Neural cell (in vitro differentiated cells): ENCODE measurements around the gene CSRNP2. TPM values are rescaled to one million over a fixed set of nuclear protein-coding genes. Genes with fewer than 3 reads are reported as not detected.

Source experiments
- H2AFZ ChIP-seq: fragments of 200-600, 300-800 bp; sonication (generic), shearing (Covaris generic); 2 replicates; pipeline ENCODE4 v1.6.0; 2014; ENCODE audit warnings: low read depth, mild to moderate bottlenecking, antibody characterized with exemption, low read length, moderate library complexity
- H3F3A ChIP-seq: fragments of 200-600 bp; shearing (Covaris generic); 2 replicates; pipeline ENCODE4 v1.6.1; 2016; ENCODE audit warnings: mild to moderate bottlenecking, moderate library complexity, mixed read lengths, antibody characterized with exemption, low read length; ENCODE audit not compliant: insufficient read depth, poor library complexity, severe bottlenecking
- H3K27ac ChIP-seq: fragments of 200-600, 300-800 bp; sonication (generic), shearing (Covaris generic); 2 replicates; pipeline ENCODE4 v1.5.1; 2014; ENCODE audit warnings: mild to moderate bottlenecking, low read length, moderate library complexity
- H3K27me3 ChIP-seq: fragments of 300-800, 200-600 bp; sonication (generic), shearing (Covaris generic); 2 replicates; pipeline ENCODE4 v1.6.0; 2014; ENCODE audit warnings: mild to moderate bottlenecking, low read depth, low read length, moderate library complexity; ENCODE audit not compliant: insufficient read depth
- H3K36me3 ChIP-seq: fragments of 300-800, 200-600 bp; sonication (generic), shearing (Covaris generic); 2 replicates; pipeline ENCODE4 v1.5.1; 2014; ENCODE audit warnings: mild to moderate bottlenecking, antibody characterized with exemption, low read length, moderate library complexity; ENCODE audit not compliant: insufficient read depth
- H3K4me2 ChIP-seq: fragments of 300-800, 200-600 bp; sonication (generic), shearing (Covaris generic); 2 replicates; pipeline ENCODE4 v1.6.0; 2014; ENCODE audit warnings: mild to moderate bottlenecking, low read length
- H3K4me3 ChIP-seq: fragments of 300-800, 200-600 bp; sonication (generic), shearing (Covaris generic); 2 replicates; pipeline ENCODE4 v1.5.1; 2014; ENCODE audit warnings: mild to moderate bottlenecking, low read length, moderate library complexity
- H3K79me2 ChIP-seq: fragments of 200-600 bp; shearing (Covaris generic); replicated peaks from 2 replicates; pipeline ENCODE4 v1.6.0; 2014; ENCODE audit warnings: mild to moderate bottlenecking, low read length, moderate library complexity; ENCODE audit not compliant: insufficient read depth
- H3K9ac ChIP-seq: fragments of 300-800, 200-600 bp; sonication (generic), shearing (Covaris generic); 2 replicates; pipeline ENCODE4 v1.6.1; 2016; ENCODE audit warnings: mild to moderate bottlenecking, low read length, mixed read lengths
- H3K9me2 ChIP-seq: fragments of 200-600 bp; shearing (Covaris generic); 2 replicates; pipeline ENCODE4 v1.6.1; 2016; ENCODE audit warnings: mild to moderate bottlenecking, low read length, mixed read lengths; ENCODE audit not compliant: insufficient read depth
- H3K9me3 ChIP-seq: fragments of 200-600, 300-800 bp; sonication (generic), shearing (Covaris generic); 2 replicates; pipeline ENCODE4 v1.6.1; 2016; ENCODE audit warnings: mild to moderate bottlenecking, mixed run types, low read length, moderate library complexity, mixed read lengths
- H4K20me1 ChIP-seq: fragments of 200-600 bp; shearing (Covaris generic); 2 replicates; pipeline ENCODE4 v1.6.1; 2016; ENCODE audit warnings: mild to moderate bottlenecking, mixed run types; ENCODE audit not compliant: insufficient read depth
- EP300 ChIP-seq: fragments of 450-650 bp; conservative IDR thresholded peaks from 2 replicates; pipeline ENCODE4 v1.6.1; 2014; ENCODE audit warnings: antibody characterized with exemption, mild to moderate bottlenecking, moderate library complexity; ENCODE audit not compliant: poor library complexity, severe bottlenecking
- EZH2 ChIP-seq: fragments of 200-600, 300-800 bp; shearing (Covaris generic), sonication (generic); IDR thresholded peaks from 2 replicates; pipeline ENCODE4 v1.6.1; 2014; ENCODE audit warnings: antibody characterized with exemption, low read length, borderline replicate concordance, mild to moderate bottlenecking; ENCODE audit not compliant: insufficient read depth, poor library complexity, severe bottlenecking
- MXI1 ChIP-seq: fragments of 450-650 bp; conservative IDR thresholded peaks from 2 replicates; pipeline ENCODE4 v1.6.1; 2014; ENCODE audit warnings: antibody characterized with exemption, mild to moderate bottlenecking; ENCODE audit not compliant: poor library complexity, severe bottlenecking
- POLR2AphosphoS5 ChIP-seq: IDR thresholded peaks from 2 replicates; pipeline ENCODE4 v1.6.1; 2012
- RAD21 ChIP-seq: fragments of 450-650 bp; conservative IDR thresholded peaks from 2 replicates; pipeline ENCODE4 v1.6.1; 2014; ENCODE audit warnings: antibody characterized with exemption, mild to moderate bottlenecking, moderate library complexity
- SMC3 ChIP-seq: fragments of 450-650 bp; conservative IDR thresholded peaks from 2 replicates; pipeline ENCODE4 v1.6.1; 2014; ENCODE audit warnings: antibody characterized with exemption, mild to moderate bottlenecking, moderate library complexity; ENCODE audit not compliant: poor library complexity
- TAF1 ChIP-seq: IDR thresholded peaks from 2 replicates; pipeline ENCODE4 v1.6.1; 2012; ENCODE audit warnings: low read depth
- polyA plus RNA-seq: library from polyadenylated mRNA; depleted of rRNA; stranded (reverse); fragments of >200 nt; gene quantifications from 2 replicates; pipeline ENCODE4 v1.2.3, GENCODE V29; 2014
- TF ChIP-seq, protein P1 (sequence below): IDR thresholded peaks from 2 replicates; pipeline ENCODE4 v1.6.1; 2012; ENCODE audit warnings: borderline replicate concordance
- TF ChIP-seq, protein P2 (sequence below): fragments of 450-650 bp; IDR thresholded peaks from 2 replicates; pipeline ENCODE4 v1.5.1; 2014; ENCODE audit warnings: antibody characterized with exemption, mild to moderate bottlenecking, moderate library complexity; ENCODE audit not compliant: poor library complexity, severe bottlenecking

Gene CSRNP2
- polyA plus RNA-seq, 1 donor from 2014 or later, result 114 TPM

DNA sequence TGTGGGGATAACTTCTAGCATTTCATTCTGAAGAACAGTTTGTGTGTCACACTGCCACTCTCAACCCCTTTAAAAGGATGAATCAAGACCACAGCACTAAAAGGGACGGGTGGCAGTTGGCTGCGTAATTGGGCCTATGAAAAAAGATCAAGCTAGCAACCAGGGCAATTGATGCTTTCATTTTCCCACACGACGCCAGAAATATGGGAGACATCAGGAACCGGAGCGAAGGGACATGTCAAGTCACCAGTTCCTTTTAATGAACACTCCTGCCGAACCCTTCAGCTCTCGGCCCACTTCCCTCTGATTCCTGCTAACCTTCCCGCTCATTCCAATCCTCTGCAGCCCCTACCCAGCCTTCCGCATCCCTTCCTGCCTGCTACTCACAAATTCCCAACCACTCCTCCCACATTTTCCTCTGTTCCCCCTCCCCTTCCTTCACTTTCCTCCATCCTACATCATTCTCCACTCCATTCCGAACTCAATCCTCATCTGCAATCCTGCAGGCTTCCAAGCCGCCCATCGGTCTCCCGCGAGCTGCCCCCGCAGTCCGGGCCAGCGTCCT, 753 bp downstream of the CSRNP2 start:
- H3K79me2 ChIP-seq, result peaks cover 38% of the 10 kb centered on the region
- no peak for TF ChIP-seq SMC3
- TF ChIP-seq, protein P1, sequence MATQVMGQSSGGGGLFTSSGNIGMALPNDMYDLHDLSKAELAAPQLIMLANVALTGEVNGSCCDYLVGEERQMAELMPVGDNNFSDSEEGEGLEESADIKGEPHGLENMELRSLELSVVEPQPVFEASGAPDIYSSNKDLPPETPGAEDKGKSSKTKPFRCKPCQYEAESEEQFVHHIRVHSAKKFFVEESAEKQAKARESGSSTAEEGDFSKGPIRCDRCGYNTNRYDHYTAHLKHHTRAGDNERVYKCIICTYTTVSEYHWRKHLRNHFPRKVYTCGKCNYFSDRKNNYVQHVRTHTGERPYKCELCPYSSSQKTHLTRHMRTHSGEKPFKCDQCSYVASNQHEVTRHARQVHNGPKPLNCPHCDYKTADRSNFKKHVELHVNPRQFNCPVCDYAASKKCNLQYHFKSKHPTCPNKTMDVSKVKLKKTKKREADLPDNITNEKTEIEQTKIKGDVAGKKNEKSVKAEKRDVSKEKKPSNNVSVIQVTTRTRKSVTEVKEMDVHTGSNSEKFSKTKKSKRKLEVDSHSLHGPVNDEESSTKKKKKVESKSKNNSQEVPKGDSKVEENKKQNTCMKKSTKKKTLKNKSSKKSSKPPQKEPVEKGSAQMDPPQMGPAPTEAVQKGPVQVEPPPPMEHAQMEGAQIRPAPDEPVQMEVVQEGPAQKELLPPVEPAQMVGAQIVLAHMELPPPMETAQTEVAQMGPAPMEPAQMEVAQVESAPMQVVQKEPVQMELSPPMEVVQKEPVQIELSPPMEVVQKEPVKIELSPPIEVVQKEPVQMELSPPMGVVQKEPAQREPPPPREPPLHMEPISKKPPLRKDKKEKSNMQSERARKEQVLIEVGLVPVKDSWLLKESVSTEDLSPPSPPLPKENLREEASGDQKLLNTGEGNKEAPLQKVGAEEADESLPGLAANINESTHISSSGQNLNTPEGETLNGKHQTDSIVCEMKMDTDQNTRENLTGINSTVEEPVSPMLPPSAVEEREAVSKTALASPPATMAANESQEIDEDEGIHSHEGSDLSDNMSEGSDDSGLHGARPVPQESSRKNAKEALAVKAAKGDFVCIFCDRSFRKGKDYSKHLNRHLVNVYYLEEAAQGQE, result peak; percentile 92
- no peak for TF ChIP-seq MXI1
- TF ChIP-seq, protein P2, sequence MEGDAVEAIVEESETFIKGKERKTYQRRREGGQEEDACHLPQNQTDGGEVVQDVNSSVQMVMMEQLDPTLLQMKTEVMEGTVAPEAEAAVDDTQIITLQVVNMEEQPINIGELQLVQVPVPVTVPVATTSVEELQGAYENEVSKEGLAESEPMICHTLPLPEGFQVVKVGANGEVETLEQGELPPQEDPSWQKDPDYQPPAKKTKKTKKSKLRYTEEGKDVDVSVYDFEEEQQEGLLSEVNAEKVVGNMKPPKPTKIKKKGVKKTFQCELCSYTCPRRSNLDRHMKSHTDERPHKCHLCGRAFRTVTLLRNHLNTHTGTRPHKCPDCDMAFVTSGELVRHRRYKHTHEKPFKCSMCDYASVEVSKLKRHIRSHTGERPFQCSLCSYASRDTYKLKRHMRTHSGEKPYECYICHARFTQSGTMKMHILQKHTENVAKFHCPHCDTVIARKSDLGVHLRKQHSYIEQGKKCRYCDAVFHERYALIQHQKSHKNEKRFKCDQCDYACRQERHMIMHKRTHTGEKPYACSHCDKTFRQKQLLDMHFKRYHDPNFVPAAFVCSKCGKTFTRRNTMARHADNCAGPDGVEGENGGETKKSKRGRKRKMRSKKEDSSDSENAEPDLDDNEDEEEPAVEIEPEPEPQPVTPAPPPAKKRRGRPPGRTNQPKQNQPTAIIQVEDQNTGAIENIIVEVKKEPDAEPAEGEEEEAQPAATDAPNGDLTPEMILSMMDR, result no peak
- TF ChIP-seq TAF1, result no peak
- peak overlapping the region; percentile 100 for H3K9ac ChIP-seq
- peak overlapping the region; percentile 92 for H3K4me2 ChIP-seq
- H2AFZ ChIP-seq, result peak overlapping the region; percentile 90
- H3K36me3 ChIP-seq, result no peaks in the 10 kb centered on the region
- H3K9me2 ChIP-seq, result no peaks in the 10 kb centered on the region
- peaks cover 27% of the 10 kb centered on the region for H4K20me1 ChIP-seq
- H3K27me3 ChIP-seq, result no peaks in the 10 kb centered on the region
- no peaks in the 10 kb centered on the region for H3F3A ChIP-seq
- no peaks in the 10 kb centered on the region for H3K9me3 ChIP-seq
- H3K27ac ChIP-seq, result peak overlapping the region; percentile 97
- peak overlapping the region; percentile 97 for H3K4me3 ChIP-seq

DNA sequence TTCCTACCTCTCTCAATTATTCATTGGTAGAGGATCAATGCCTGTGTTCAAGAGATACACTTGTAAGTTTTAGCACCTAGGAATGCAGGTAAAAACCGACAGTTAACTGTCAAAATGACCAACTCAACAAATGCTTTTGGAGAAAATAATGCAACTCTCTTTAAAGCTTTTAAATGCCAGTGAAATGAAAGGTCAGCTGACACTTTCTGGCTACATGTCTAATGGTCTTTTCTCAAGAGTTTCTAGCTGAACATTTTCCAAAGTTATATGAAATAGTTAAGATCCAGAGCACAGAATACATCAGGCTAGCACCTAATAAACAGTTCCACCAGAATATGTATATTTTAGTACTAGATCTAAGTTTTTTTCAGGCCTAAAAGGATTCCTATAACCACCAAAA, 2.0 kb downstream of the CSRNP2 start:
- Histone ChIP-seq H3K4me3 (peak overlapping the region; percentile 97), H3K27ac (peak overlapping the region; percentile 97), H3K9me3 (no peaks in the 10 kb centered on the region), H4K20me1 (peaks cover 39% of the 10 kb centered on the region), H3K79me2 (peaks cover 50% of the 10 kb centered on the region), H2AFZ (no peak overlapping the region), H3K4me2 (peak overlapping the region; percentile 92), H3F3A (no peaks in the 10 kb centered on the region), H3K36me3 (no peaks in the 10 kb centered on the region), H3K9ac (peak overlapping the region; percentile 100), H3K9me2 (no peaks in the 10 kb centered on the region), H3K27me3 (no peaks in the 10 kb centered on the region)
- no peak for TF ChIP-seq SMC3
- no peak for TF ChIP-seq EP300
- TF ChIP-seq TAF1, result no peak
- TF ChIP-seq, protein P1, result no peak
- TF ChIP-seq POLR2AphosphoS5, result no peak
- no peak for TF ChIP-seq RAD21
- no peak for TF ChIP-seq EZH2
- no peak for TF ChIP-seq MXI1
- TF ChIP-seq, protein P2, result no peak
